OCI-LY1 (cell line): ENCODE results near the gene DIP2C.

ENCODE experiments used
- H2AFZ ChIP-seq: fragments of 200-600 bp; sonication (generic), shearing (Covaris generic); 2 replicates; pipeline ENCODE4 v1.6.0; 2014; ENCODE audit warnings: antibody characterized with exemption, mild to moderate bottlenecking, low read length
- H3F3A ChIP-seq: fragments of 200-600 bp; sonication (generic), shearing (Covaris generic); 2 replicates; pipeline ENCODE4 v1.6.0; 2014; ENCODE audit warnings: mild to moderate bottlenecking, antibody characterized with exemption, low read length, moderate library complexity; ENCODE audit not compliant: insufficient read depth
- H3K27ac ChIP-seq: fragments of 200-600 bp; sonication (generic); 2 replicates; pipeline ENCODE4 v1.5.1; 2014; ENCODE audit warnings: low read length, mixed run types, mild to moderate bottlenecking, low read depth; ENCODE audit not compliant: poor library complexity, severe bottlenecking
- H3K27me3 ChIP-seq: fragments of 200-600 bp; sonication (generic); 2 replicates; pipeline ENCODE4 v1.6.0; 2014; ENCODE audit warnings: antibody characterized with exemption, mild to moderate bottlenecking, low read length, moderate library complexity; ENCODE audit not compliant: insufficient read depth
- H3K36me3 ChIP-seq: fragments of 200-600 bp; sonication (generic); 2 replicates; pipeline ENCODE4 v1.6.1; 2014; ENCODE audit warnings: mild to moderate bottlenecking, antibody characterized with exemption, low read length, moderate library complexity, mixed read lengths; ENCODE audit not compliant: insufficient read depth
- H3K4me1 ChIP-seq: fragments of 200-600 bp; sonication (generic); 2 replicates; pipeline ENCODE4 v1.5.1; 2014; ENCODE audit warnings: mild to moderate bottlenecking, low read length, moderate library complexity; ENCODE audit not compliant: insufficient read depth, severe bottlenecking
- H3K4me2 ChIP-seq: fragments of 200-600 bp; sonication (generic), shearing (Covaris generic); 2 replicates; pipeline ENCODE4 v1.6.1; 2014; ENCODE audit warnings: low read length
- H3K4me3 ChIP-seq: fragments of 200-600 bp; sonication (generic); 2 replicates; pipeline ENCODE4 v1.5.1; 2014; ENCODE audit warnings: low read length, low read depth, mild to moderate bottlenecking, mixed read lengths; ENCODE audit not compliant: poor library complexity, severe bottlenecking
- H3K79me2 ChIP-seq: fragments of 200-600 bp; shearing (Covaris generic); 2 replicates; pipeline ENCODE4 v1.6.1; 2016; ENCODE audit warnings: mixed run types, low read length, mixed read lengths; ENCODE audit not compliant: insufficient read depth
- H3K9ac ChIP-seq: fragments of 200-600 bp; sonication (generic), shearing (Covaris generic); 2 replicates; pipeline ENCODE4 v1.6.1; 2014; ENCODE audit warnings: mild to moderate bottlenecking, low read length, mixed read lengths
- H3K9me2 ChIP-seq: fragments of 200-600 bp; sonication (generic), shearing (Covaris generic); 2 replicates; pipeline ENCODE4 v1.6.1; 2014; ENCODE audit warnings: low read depth, mild to moderate bottlenecking, low read length, mixed read lengths
- H3K9me3 ChIP-seq: fragments of 200-600 bp; shearing (Covaris generic); 2 replicates; pipeline ENCODE4 v1.6.1; 2014; ENCODE audit warnings: low read length, mixed read lengths
- H4K20me1 ChIP-seq: fragments of 200-600 bp; sonication (generic), shearing (Covaris generic); 2 replicates; pipeline ENCODE4 v1.6.0; 2016; ENCODE audit warnings: mild to moderate bottlenecking, low read length; ENCODE audit not compliant: insufficient read depth
- EZH2 ChIP-seq: fragments of 200-600 bp; sonication (generic), shearing (Covaris generic); IDR thresholded peaks from 2 replicates; pipeline ENCODE4 v1.8.0; 2017; ENCODE audit warnings: borderline replicate concordance, mixed run types, mild to moderate bottlenecking, antibody characterized with exemption, low read length, moderate library complexity, mixed read lengths
- TF ChIP-seq, protein P1 (sequence below): fragments of 200-600 bp; sonication (generic), shearing (Covaris generic); IDR thresholded peaks from 2 replicates; pipeline ENCODE4 v1.5.1; 2017; ENCODE audit warnings: mild to moderate bottlenecking, antibody characterized with exemption, low read length, moderate library complexity, mixed read lengths

Gene DIP2C

DNA sequence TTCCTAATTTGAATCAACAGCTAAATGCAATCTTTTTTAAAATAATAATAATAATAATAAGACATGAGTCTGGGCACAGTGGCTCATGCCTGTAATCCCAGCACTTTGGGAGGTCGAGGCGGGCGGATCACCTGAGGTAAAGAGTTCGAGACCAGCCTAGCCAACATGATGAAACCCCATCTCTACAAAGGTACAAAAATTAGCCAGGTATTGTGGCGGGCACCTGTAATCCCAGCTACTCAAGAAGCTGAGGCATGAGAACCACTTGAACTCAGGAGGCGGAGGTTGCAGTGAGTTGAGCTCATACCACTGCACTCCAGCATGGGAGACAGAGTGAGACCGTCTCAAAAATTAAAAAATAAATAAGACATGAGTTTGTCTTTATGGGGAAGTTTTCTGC lies 3.9 kb downstream of the DIP2C start:
- Histone ChIP-seq H3K4me2 (no peak overlapping the region), H3K79me2 (no peaks in the 10 kb centered on the region), H3K27ac (no peak overlapping the region), H3K9ac (no peak overlapping the region), H3K9me3 (no peaks in the 10 kb centered on the region), H2AFZ (no peak overlapping the region), H3K27me3 (no peaks in the 10 kb centered on the region; the same call in 1 of the 2 replicates), H3K4me3 (no peak overlapping the region), H4K20me1 (no peaks in the 10 kb centered on the region), H3K4me1 (peaks cover 10% of the 10 kb centered on the region), H3F3A (no peaks in the 10 kb centered on the region), H3K36me3 (no peaks in the 10 kb centered on the region), H3K9me2 (no peaks in the 10 kb centered on the region)
- no peak for TF ChIP-seq EZH2

DNA sequence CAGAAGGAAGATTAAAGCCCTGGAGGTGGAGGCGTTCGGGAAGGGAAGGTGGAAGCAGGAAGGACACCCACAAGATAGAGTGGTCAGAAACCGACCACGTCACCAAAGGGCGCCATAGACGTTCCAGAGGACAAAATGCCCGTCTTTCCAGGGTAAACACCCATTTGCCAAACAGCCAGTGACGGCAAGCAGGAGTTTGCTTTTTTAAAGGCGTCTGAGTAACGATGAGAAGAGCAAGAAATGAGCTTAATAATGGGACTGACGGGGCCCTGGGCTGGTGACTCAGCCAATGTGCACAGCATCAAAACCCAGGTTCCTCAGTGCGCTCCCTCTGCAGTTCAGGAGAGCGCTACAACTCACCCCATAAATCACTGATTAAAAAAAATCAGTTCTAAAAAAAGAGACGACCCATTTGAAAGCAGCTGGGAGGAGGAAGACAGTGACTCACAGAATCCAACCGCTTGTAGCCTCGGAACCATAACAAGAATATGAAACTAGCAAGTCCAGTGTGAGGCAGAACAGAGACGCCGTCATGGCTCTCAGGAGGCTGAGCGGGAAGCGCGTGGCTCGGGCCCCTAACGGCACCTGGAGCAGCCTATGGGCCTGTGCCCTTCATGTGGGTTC lies 5.9 kb downstream of the DIP2C start:
- H2AFZ ChIP-seq, result no peak overlapping the region
- H3K4me3 ChIP-seq, result no peak overlapping the region
- H4K20me1 ChIP-seq, result no peaks in the 10 kb centered on the region
- no peak overlapping the region for H3K9ac ChIP-seq
- H3K9me3 ChIP-seq, result no peaks in the 10 kb centered on the region
- no peak for TF ChIP-seq EZH2
- TF ChIP-seq, protein P1, sequence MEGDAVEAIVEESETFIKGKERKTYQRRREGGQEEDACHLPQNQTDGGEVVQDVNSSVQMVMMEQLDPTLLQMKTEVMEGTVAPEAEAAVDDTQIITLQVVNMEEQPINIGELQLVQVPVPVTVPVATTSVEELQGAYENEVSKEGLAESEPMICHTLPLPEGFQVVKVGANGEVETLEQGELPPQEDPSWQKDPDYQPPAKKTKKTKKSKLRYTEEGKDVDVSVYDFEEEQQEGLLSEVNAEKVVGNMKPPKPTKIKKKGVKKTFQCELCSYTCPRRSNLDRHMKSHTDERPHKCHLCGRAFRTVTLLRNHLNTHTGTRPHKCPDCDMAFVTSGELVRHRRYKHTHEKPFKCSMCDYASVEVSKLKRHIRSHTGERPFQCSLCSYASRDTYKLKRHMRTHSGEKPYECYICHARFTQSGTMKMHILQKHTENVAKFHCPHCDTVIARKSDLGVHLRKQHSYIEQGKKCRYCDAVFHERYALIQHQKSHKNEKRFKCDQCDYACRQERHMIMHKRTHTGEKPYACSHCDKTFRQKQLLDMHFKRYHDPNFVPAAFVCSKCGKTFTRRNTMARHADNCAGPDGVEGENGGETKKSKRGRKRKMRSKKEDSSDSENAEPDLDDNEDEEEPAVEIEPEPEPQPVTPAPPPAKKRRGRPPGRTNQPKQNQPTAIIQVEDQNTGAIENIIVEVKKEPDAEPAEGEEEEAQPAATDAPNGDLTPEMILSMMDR, result no peak
- no peaks in the 10 kb centered on the region; the same call in 1 of the 2 replicates for H3K27me3 ChIP-seq
- no peaks in the 10 kb centered on the region for H3K79me2 ChIP-seq
- H3K36me3 ChIP-seq, result no peaks in the 10 kb centered on the region
- H3K4me1 ChIP-seq, result peaks cover 16% of the 10 kb centered on the region
- H3K27ac ChIP-seq, result no peak overlapping the region
- H3K4me2 ChIP-seq, result no peak overlapping the region
- no peaks in the 10 kb centered on the region for H3K9me2 ChIP-seq
- H3F3A ChIP-seq, result no peaks in the 10 kb centered on the region

DNA sequence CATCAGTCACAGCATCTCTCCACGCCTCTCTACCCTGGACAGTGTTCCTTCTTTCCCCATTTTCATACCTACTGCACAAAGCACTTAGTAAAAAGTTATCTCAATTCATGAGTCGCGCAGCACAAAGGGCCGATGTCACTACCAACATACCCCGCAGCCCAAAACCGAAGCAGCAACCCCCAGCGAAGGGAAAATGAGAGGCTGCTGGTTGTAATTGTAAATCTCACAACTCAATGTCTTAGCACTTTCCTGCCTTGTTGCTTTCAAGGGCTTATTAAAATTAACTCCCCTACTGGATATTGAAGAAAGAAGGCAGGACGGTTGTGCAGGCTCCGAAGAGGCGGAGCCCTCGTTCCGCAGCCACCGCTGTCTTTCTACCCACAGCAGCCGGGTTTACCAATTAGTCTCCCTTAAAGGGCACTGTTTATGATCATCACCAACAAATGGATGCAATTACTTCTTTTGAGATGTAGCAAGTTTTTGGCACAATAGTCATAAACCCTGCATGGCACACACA lies 6.5 kb downstream of the DIP2C start:
- no peaks in the 10 kb centered on the region for H3K79me2 ChIP-seq
- no peak overlapping the region for H3K9ac ChIP-seq
- no peaks in the 10 kb centered on the region for H4K20me1 ChIP-seq

More for the DNA sequence above, 6.5 kb downstream of the DIP2C start:
- TF ChIP-seq, protein P1, result no peak
- no peak for TF ChIP-seq EZH2
- Histone ChIP-seq H3K4me1 (peaks cover 11% of the 10 kb centered on the region), H3K27me3 (no peaks in the 10 kb centered on the region; the same call in 1 of the 2 replicates), H3K27ac (no peak overlapping the region), H3K4me2 (no peak overlapping the region), H3K36me3 (no peaks in the 10 kb centered on the region), H3K4me3 (no peak overlapping the region), H3K9me3 (no peaks in the 10 kb centered on the region), H3F3A (no peaks in the 10 kb centered on the region), H2AFZ (no peak overlapping the region), H3K9me2 (no peaks in the 10 kb centered on the region)
